NT2/D1 (cell line): ENCODE data around the gene SAFB.

Experiments
- DNase-seq: peaks from one replicate; pipeline ENCODE4 v3.0.0-alpha.2; 2011; ENCODE audit warnings: low read depth, low spot score
- H3K27me3 ChIP-seq: 2 replicates; pipeline ENCODE4 v1.6.0; 2011; ENCODE audit warnings: mild to moderate bottlenecking; ENCODE audit not compliant: insufficient read length, insufficient read depth
- H3K36me3 ChIP-seq: 2 replicates; pipeline ENCODE4 v1.6.1; 2011; ENCODE audit warnings: mild to moderate bottlenecking, low read length, mixed read lengths; ENCODE audit not compliant: insufficient read depth, insufficient read length
- H3K4me1 ChIP-seq: 2 replicates; pipeline ENCODE4 v1.5.1; 2011; ENCODE audit not compliant: insufficient read depth, insufficient read length
- H3K4me3 ChIP-seq: 2 replicates; pipeline ENCODE4 v1.5.1; 2011; ENCODE audit warnings: low read depth; ENCODE audit not compliant: insufficient read length
- H3K9ac ChIP-seq: 2 replicates; pipeline ENCODE4 v1.6.0; 2011; ENCODE audit warnings: low read depth; ENCODE audit not compliant: insufficient read length
- H3K9me3 ChIP-seq: 2 replicates; pipeline ENCODE4 v1.5.1; 2011; ENCODE audit warnings: mild to moderate bottlenecking, low read length; ENCODE audit not compliant: insufficient read depth
- SUZ12 ChIP-seq: IDR thresholded peaks from 2 replicates; pipeline ENCODE4 v1.6.1; 2011; ENCODE audit not compliant: insufficient read length, insufficient read depth; ENCODE audit errors: extremely low read depth
- YY1 ChIP-seq: IDR thresholded peaks from 2 replicates; pipeline ENCODE4 v1.6.1; 2011; ENCODE audit not compliant: insufficient read length, insufficient read depth
- ZNF274 ChIP-seq: IDR thresholded peaks from 2 replicates; pipeline ENCODE4 v1.6.1; 2011; ENCODE audit warnings: mild to moderate bottlenecking, low read depth, low read length

Gene SAFB

DNA sequence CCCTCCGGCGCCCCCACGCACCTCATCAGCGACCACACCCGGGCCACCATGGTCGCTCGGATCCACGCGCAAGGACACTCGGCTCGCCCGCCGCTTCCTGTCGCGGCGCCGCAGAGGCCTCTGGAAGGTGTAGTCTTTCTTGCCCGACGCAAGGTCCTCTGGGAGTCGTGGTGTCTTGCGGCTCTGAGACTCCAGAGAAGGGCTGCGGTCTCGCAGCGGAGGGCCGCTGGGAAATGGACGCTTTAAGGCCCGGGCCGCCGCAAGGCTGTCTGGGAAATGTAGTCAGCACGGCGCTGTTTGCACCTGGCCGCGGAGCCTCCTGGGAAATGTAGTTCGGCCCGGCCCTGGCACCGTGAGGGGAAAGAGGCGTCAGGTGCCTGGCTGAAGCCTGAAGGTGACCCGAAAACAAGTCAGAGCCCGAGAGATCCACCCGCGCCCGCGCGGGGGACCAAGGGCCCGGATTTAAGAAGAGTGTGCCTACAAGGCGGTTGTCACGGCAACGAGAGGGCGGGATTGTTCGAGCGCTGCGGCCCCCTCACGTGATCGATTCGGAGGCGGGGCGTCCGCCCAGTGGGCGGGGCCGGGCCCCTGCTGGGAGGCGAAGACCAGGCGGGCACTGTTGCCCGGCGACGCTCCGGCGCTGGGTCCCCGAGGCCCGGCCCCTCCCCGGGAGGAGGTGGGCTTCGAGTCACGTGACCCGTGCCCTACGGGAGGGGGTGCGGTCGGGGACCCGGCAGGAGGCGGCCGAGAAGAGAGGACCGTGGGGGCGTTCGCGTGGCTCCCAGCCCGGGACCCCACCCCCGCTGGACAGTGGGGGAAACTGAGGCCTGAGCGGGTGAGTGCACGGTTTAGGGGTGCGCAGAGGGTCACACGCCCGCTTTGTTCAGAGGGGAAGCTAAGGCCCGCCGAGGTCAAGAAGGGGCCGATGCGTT, 57.8 kb downstream of the SAFB start, which contains the start of the genes HSD11B1L and MICOS13:
TSS of gene HSD11B1L (plus strand) at position 591 of the 932 bp plus-strand sequence. CDS start 3,806 bp downstream, outside the sequence.
TSS of gene MICOS13 (minus strand) at position 80 of the 932 bp plus-strand sequence. CDS start at position 50, 30 bp downstream.
- H3K36me3 ChIP-seq = peaks cover 27% of the 10 kb centered on the region

DNA sequence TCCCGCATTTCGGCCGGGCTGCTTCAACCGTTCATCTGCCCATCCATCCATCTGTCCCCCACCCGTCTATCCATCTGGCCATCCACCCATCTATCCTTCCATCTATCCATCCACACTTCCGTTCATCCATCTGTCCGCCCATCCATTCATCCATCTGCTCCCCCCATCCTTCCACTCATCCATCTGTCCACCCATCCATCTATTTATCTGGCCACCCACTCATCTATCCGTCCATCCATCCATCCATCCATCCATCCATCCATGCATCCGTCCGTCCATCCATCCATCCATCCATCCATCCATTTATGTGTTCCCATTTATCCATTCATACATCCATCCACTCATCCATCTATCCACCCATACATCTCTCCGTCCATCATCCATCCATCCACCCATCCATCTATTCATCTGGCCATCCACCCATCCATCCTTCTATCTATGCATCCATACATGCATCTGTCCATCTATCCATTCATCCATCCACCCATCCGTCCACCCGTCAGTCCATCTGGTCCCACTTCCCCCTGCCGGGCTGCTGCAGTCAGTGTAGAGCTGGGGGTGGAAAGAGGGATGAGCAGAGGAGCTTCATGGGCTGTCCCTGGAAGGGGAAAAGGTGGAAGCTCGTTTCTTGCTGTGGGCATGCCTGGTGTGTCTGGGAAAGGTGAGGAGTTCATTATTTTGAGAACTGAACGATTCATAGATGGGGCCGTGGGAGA, 58.7 kb downstream of the SAFB start:
- peaks cover 19% of the 10 kb centered on the region for H3K36me3 ChIP-seq
- peak overlapping the region; percentile 84 for H3K9ac ChIP-seq
- H3K4me1 ChIP-seq = peaks cover 11% of the 10 kb centered on the region
- H3K4me3 ChIP-seq = peak overlapping the region; percentile 92
- no peaks in the 10 kb centered on the region for H3K27me3 ChIP-seq
- DNase-seq = no peak
- no peaks in the 10 kb centered on the region for H3K9me3 ChIP-seq
- TF ChIP-seq SUZ12 = no peak
- TF ChIP-seq YY1 = no peak
- TF ChIP-seq ZNF274 = no peak

More for the DNA sequence above, 57.8 kb downstream of the SAFB start, which contains the start of the genes HSD11B1L and MICOS13:
- H3K9me3 ChIP-seq = no peaks in the 10 kb centered on the region
- H3K27me3 ChIP-seq = no peaks in the 10 kb centered on the region
- peak within 1 kb of the TSS; percentile 92 for H3K4me3 ChIP-seq
- H3K9ac ChIP-seq = peak within 1 kb of the TSS; percentile 85
- peaks cover 8% of the 10 kb centered on the region for H3K4me1 ChIP-seq
- TF ChIP-seq ZNF274 (no peak), SUZ12 (no peak), YY1 (peak; percentile 51)
- peak; percentile 98 for DNase-seq

DNA sequence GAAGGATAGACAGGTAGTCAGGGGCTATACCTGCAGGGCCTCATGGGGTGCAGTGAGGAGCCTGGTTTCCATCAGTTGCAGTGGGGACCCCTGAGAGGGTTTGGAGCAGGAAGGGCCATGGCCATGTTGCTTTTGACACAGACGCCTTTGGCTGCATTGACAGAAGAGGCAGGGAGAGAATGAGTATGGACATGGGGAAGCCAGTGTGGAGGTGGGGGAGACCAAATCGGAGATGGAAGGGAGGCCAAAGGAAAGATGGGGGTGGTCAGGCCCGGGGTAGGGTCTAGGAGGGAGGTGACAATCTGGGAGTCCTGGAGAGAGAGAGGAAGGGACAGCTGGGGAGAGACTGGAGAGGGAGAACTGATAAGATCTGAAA, 59.2 kb downstream of the SAFB start:
- no peaks in the 10 kb centered on the region for H3K9me3 ChIP-seq
- H3K27me3 ChIP-seq = no peaks in the 10 kb centered on the region
- no peak for TF ChIP-seq YY1
- no peak for TF ChIP-seq ZNF274
- TF ChIP-seq SUZ12 = no peak
- H3K4me3 ChIP-seq = no peak overlapping the region
- H3K4me1 ChIP-seq = peaks cover 11% of the 10 kb centered on the region
- DNase-seq = no peak
- peaks cover 14% of the 10 kb centered on the region for H3K36me3 ChIP-seq
- H3K9ac ChIP-seq = no peak overlapping the region

DNA sequence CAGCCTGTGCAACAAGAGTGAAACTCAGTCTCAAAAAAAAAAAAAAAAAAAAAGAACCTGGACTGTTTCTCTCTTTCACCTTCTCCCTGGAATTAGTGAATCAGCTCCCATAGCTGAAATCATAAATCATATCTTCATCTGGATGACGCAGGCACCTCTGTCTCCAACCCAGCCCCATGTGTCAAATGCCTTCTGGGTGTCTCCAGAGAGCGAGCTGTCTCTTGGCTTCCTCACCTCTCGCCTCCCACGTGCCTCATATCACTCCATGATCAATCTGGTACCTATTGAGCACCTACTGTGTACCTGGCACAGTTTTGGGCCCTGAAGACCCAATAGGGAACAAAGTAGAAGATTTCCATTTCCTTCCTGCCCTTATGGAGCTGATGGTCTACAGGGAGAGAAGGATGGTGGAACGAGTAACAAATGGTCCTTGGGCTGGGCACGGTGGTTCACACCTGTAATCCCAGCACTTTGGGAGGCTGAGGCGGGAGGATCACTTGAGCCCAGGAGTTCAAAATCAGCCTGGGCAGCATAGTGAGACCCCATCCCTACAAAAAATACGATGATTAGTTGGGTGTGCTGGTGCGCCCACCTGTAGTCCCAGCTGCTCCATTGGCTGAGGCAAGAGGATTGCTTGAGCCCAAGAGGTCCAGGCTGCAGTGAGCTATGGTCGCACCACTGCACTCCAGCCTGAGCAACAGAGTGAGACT, 60.4 kb downstream of the SAFB start:
- TF ChIP-seq SUZ12 (no peak), YY1 (no peak), ZNF274 (no peak)
- peaks cover 1% of the 10 kb centered on the region for H3K36me3 ChIP-seq
- H3K4me3 ChIP-seq = no peak overlapping the region
- H3K4me1 ChIP-seq = peaks cover 18% of the 10 kb centered on the region
- DNase-seq = no peak
- H3K9ac ChIP-seq = no peak overlapping the region
- H3K9me3 ChIP-seq = no peaks in the 10 kb centered on the region
- H3K27me3 ChIP-seq = no peaks in the 10 kb centered on the region

DNA sequence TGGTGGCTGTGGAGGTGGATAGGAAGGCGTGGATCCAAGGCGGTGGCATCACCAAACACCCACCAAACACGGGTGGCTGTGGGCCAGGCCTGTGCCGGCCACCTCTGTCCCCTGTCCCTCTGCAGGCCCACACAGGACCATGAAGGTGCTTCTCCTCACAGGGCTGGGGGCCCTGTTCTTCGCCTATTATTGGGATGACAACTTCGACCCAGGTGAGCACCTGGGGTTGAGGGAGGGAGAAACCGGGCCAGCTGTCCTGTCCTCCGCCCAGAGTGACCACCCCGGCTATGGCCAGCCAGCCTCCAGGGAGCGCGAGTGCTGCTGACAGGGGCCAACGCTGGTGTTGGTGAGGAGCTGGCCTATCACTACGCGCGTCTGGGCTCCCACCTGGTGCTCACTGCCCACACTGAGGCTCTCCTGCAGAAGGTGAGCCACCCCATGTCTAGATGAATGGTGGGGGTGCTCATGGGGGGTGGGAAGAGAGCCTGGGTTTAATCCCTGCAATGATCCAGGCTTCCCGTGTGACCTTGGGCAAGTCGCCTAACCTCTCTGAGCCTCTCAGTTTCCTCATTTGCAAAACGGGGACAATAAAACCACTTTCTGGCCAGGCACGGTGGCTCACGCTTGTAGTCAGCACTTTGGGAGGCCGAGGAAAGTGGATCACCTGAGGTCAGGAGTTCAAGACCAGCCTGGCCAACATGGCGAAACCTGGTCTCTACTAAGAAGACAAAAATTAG, 62.0 kb downstream of the SAFB start:
- Histone ChIP-seq H3K4me1 (peaks cover 18% of the 10 kb centered on the region), H3K36me3 (no peaks in the 10 kb centered on the region), H3K9me3 (no peaks in the 10 kb centered on the region), H3K4me3 (no peak overlapping the region), H3K27me3 (no peaks in the 10 kb centered on the region), H3K9ac (no peak overlapping the region)
- TF ChIP-seq SUZ12 (no peak), ZNF274 (no peak), YY1 (no peak)
- DNase-seq = no peak

DNA sequence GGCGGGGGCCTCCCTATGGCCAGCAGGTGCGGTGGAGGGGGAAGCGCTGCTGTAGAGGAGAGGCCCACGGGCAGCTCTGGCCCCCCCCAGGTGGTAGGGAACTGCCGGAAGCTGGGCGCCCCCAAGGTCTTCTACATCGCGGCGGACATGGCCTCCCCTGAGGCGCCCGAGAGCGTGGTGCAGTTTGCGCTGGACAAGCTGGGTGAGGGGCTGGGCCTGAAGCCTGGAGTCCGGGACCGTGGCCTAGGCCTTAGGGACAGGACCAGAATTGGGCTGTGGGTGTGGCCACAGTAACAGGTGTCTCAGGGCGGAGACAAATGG, 63.4 kb downstream of the SAFB start:
- TF ChIP-seq ZNF274 (no peak), SUZ12 (no peak), YY1 (no peak)
- Histone ChIP-seq H3K27me3 (no peaks in the 10 kb centered on the region), H3K9me3 (no peaks in the 10 kb centered on the region), H3K4me3 (peak overlapping the region; percentile 63), H3K4me1 (peaks cover 15% of the 10 kb centered on the region), H3K9ac (no peak overlapping the region), H3K36me3 (peaks cover 11% of the 10 kb centered on the region)
- DNase-seq = no peak
